Esophagus squamous epithelium (tissue), 5 donors: Measurements from ENCODE around the gene NCAM1. TPM values are rescaled to one million over a fixed set of nuclear protein-coding genes. Genes with fewer than 3 reads are reported as not detected.

Experiments used
- DNase-seq: peaks from one replicate; lab custom pipeline; 2025; lab: John Stamatoyannopoulos, UW
- H3K27ac ChIP-seq, 4 donors: fragments of 200-600 bp; sonication (generic); one replicate each; pipeline ENCODE4 v1.5.1; 2016 to 2019; ENCODE audit warnings: mild to moderate bottlenecking in 1 of 4
- H3K27me3 ChIP-seq, 4 donors: fragments of 200-600 bp; sonication (generic); 1 replicate in 3 of 4; 2 replicates in 1 of 4; pipeline versions ENCODE4 v1.5.1 to v1.6.0; 2017 to 2021; ENCODE audit warnings: antibody characterized with exemption in 1 of 4
- H3K36me3 ChIP-seq, 3 donors: fragments of 200-600 bp; sonication (generic); one replicate each; pipeline ENCODE4 v1.5.1; 2016 to 2019
- H3K4me1 ChIP-seq, 3 donors: fragments of 200-600 bp; sonication (generic); one replicate each; pipeline ENCODE4 v1.5.1; 2017 to 2019
- H3K4me3 ChIP-seq, 4 donors: fragments of 200-600 bp; sonication (generic); 1 replicate in 3 of 4; 2 replicates in 1 of 4; pipeline ENCODE4 v1.5.1; 2016 to 2019; ENCODE audit warnings: mild to moderate bottlenecking in 2 of 4, moderate library complexity in 1 of 4
- H3K9me3 ChIP-seq, 3 donors: fragments of 200-600 bp; sonication (generic); one replicate each; pipeline ENCODE4 v1.5.1; 2016 to 2019
- POLR2A ChIP-seq, 4 donors: fragments of 450-650 bp; IDR thresholded peaks; one replicate each; pipeline ENCODE4 v1.6.1; 2017; ENCODE audit warnings: antibody characterized with exemption in 4 of 4, mild to moderate bottlenecking in 4 of 4, moderate library complexity in 3 of 4
- WGBS, 2 donors: methylation state at CpG; one replicate each; pipeline ENCODE4 v1.1.5; 2018; 5-methylcytosine and 5-hydroxymethylcytosine counted together
- intact Hi-C: fragments of 100-400 bp; cut with DNase I; formaldehyde crosslinking; loops from one replicate; pipeline ENCODE4 v1.15.0; 2022
- total RNA-seq, 4 donors: library from RNA; depleted of rRNA; stranded (reverse); fragments of >200 nt; gene quantifications; one replicate each; pipeline ENCODE4 v1.1.0, GENCODE V29; 2016
- TF ChIP-seq, protein P1 (sequence below), 6 experiments: fragments of 450-650 bp in 4 of 6; fragments of 200-600 bp in 2 of 6; sonication (generic) in 2 of 6; IDR thresholded peaks; one replicate each; pipeline ENCODE4 v1.5.1; 2016 to 2019; ENCODE audit warnings: antibody characterized with exemption in 6 of 6, mild to moderate bottlenecking in 4 of 6, moderate library complexity in 4 of 6
- donor health status: DM: yes; HTN: yes; CAD: no.

The NCAM1 gene
- total RNA-seq, 4 donors from 2014 or later, result 1.6 to 16.4 (median 2.6) TPM

- WGBS, 2 donors, result 25 to 49% methylated on average over 2 of the region's 2 CpGs
- Histone ChIP-seq H3K27ac (no peak overlapping the region), H3K4me3 (no peak overlapping the region), H3K9me3 (no peaks in the 10 kb centered on the region), H3K27me3 (no peaks in the 10 kb centered on the region), H3K4me1 (no peaks in the 10 kb centered on the region), H3K36me3 (no peaks in the 10 kb centered on the region)
- intact Hi-C loops, result no loop called here
- DNase-seq, result no peak
- TF ChIP-seq, protein P1, sequence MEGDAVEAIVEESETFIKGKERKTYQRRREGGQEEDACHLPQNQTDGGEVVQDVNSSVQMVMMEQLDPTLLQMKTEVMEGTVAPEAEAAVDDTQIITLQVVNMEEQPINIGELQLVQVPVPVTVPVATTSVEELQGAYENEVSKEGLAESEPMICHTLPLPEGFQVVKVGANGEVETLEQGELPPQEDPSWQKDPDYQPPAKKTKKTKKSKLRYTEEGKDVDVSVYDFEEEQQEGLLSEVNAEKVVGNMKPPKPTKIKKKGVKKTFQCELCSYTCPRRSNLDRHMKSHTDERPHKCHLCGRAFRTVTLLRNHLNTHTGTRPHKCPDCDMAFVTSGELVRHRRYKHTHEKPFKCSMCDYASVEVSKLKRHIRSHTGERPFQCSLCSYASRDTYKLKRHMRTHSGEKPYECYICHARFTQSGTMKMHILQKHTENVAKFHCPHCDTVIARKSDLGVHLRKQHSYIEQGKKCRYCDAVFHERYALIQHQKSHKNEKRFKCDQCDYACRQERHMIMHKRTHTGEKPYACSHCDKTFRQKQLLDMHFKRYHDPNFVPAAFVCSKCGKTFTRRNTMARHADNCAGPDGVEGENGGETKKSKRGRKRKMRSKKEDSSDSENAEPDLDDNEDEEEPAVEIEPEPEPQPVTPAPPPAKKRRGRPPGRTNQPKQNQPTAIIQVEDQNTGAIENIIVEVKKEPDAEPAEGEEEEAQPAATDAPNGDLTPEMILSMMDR (IDR thresholded peaks at IDR 0.05), result no peak
- TF ChIP-seq POLR2A (IDR thresholded peaks at IDR 0.05), result no peak
Measured at GRCh38 chr11:112995423-112996090, 34.3 kb downstream of the NCAM1 start.

DNA sequence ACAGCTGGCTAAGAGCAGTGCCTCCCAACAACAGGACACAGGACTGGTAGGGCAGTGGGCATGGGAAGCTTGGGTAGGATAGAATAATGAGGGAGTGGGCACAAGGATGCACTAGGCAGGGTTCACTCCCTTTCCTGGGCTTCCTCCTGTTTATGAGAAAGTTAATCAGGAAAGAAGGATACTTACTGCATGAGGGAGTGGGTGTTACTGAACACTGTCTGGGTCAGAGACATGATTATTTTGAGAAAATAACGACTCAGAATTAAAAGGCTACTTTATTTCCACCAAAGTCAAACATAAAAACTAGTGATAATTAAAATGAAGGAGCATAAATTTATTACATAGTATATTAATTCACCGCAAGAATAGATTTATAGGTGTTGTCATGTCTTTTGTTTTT, 35.8 kb downstream of the NCAM1 start:
- Histone ChIP-seq H3K27me3 (no peaks in the 10 kb centered on the region), H3K4me1 (no peaks in the 10 kb centered on the region), H3K27ac (no peak overlapping the region), H3K9me3 (no peaks in the 10 kb centered on the region), H3K36me3 (no peaks in the 10 kb centered on the region), H3K4me3 (no peak overlapping the region)
- 74 to 79% methylated on average over 2 of the region's 2 CpGs for WGBS, 2 donors
- DNase-seq, result no peak
- intact Hi-C loops, result no loop called here
- TF ChIP-seq, protein P1 (IDR thresholded peaks at IDR 0.05), result no peak
- no peak for TF ChIP-seq POLR2A (IDR thresholded peaks at IDR 0.05)

DNA sequence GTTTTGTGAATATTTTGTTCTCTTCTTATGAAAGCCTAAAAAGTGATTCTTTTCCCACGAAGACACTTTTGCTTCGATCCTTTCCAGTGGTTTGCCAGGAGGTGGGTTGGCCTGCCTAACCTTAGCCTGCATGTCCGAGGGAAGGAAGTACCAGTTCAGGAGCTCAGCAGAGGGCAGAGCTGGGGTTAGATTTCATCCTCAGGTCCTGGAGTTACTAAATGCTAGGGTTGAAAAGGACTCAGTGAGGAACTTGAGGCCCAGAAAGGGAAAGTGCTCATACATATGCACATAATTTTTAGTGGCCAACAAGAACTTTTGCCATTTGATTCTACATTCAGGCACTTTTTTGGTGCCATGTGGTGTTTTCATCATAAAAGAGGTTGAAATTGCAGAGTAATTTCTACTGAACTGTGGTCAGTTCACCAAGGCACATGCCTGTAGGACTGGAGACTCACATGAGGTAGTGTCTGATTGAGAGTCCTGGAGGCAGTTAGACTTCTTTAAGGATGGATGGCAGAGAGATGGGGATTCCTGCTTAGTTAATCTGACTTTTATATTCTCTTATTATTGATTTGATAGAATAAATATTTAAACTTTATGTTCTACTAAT, 36.7 kb downstream of the NCAM1 start:
- Histone ChIP-seq H3K27ac (no peak overlapping the region), H3K9me3 (no peaks in the 10 kb centered on the region), H3K27me3 (no peaks in the 10 kb centered on the region), H3K4me1 (no peaks in the 10 kb centered on the region), H3K36me3 (no peaks in the 10 kb centered on the region), H3K4me3 (no peak overlapping the region)
- WGBS, 2 donors, result 72 to 82% methylated on average over 3 of the region's 3 CpGs
- DNase-seq, result no peak
- TF ChIP-seq POLR2A (IDR thresholded peaks at IDR 0.05), result no peak
- TF ChIP-seq, protein P1 (IDR thresholded peaks at IDR 0.05), result no peak
- intact Hi-C loops, result no loop called here

GRCh38 chr11:112999520-112999919, 38.3 kb downstream of the NCAM1 start:
- WGBS, 2 donors, result 57 to 58% methylated on average over 2 of the region's 2 CpGs
- TF ChIP-seq, protein P1 (IDR thresholded peaks at IDR 0.05), result no peak
- TF ChIP-seq POLR2A (IDR thresholded peaks at IDR 0.05), result no peak
- no peaks in the 10 kb centered on the region for H3K36me3 ChIP-seq
- H3K9me3 ChIP-seq, result no peaks in the 10 kb centered on the region
- H3K4me3 ChIP-seq, result no peak overlapping the region
- no peak for DNase-seq
- intact Hi-C loops, result no loop called here
- H3K4me1 ChIP-seq, result no peaks in the 10 kb centered on the region
- H3K27ac ChIP-seq, result no peak overlapping the region
- H3K27me3 ChIP-seq, result no peaks in the 10 kb centered on the region

- no peaks in the 10 kb centered on the region for H3K4me1 ChIP-seq
- WGBS, 2 donors, result 60 to 67% methylated on average over 5 of the region's 5 CpGs
- H3K9me3 ChIP-seq, result no peaks in the 10 kb centered on the region
- TF ChIP-seq POLR2A (IDR thresholded peaks at IDR 0.05), result no peak
- TF ChIP-seq, protein P1 (IDR thresholded peaks at IDR 0.05), result no peak
- DNase-seq, result no peak
- H3K4me3 ChIP-seq, result no peak overlapping the region
- no peaks in the 10 kb centered on the region for H3K36me3 ChIP-seq
- no peak overlapping the region for H3K27ac ChIP-seq
- no peaks in the 10 kb centered on the region for H3K27me3 ChIP-seq
- intact Hi-C loops, result no loop called here
Measured at GRCh38 chr11:113001709-113002108, 40.5 kb downstream of the NCAM1 start.
